K562 (cell line): ENCODE measurements around the gene LCLAT1. TPM values are rescaled to one million over a fixed set of nuclear protein-coding genes. Genes with fewer than 3 reads are reported as not detected.

Experiments
- CBFA2T3 ChIP-seq: fragments of 450-650 bp; IDR thresholded peaks from 2 replicates; pipeline ENCODE4 v1.6.1; 2017
- CBX1 ChIP-seq: sonication (generic); IDR thresholded peaks from 2 replicates; pipeline ENCODE4 v1.6.1; 2016; ENCODE audit warnings: antibody characterized with exemption, low read depth, mild to moderate bottlenecking
- CCAR2 ChIP-seq: fragments of 200-400 bp; formaldehyde crosslinking; IDR thresholded peaks from 2 replicates; pipeline ENCODE4 v1.6.1; 2017; ENCODE audit warnings: mild to moderate bottlenecking, low read depth, low read length
- DACH1 ChIP-seq: fragments of 450-650 bp; IDR thresholded peaks from 2 replicates; pipeline ENCODE4 v1.6.1; 2018; ENCODE audit not compliant: partially characterized antibody
- ELF1 ChIP-seq: fragments of 200-800 bp; sonication (Bioruptor generic); IDR thresholded peaks from 2 replicates; pipeline ENCODE4 v1.6.1; 2016; ENCODE audit warnings: missing genetic modification characterization, missing compliant biosample characterization
- GABPB2 ChIP-seq: fragments of 250-450 bp; sonication (Bioruptor Pico); conservative IDR thresholded peaks from 2 replicates; pipeline ENCODE4 v1.5.1; 2021; ENCODE audit warnings: mild to moderate bottlenecking
- HEY1 ChIP-seq: fragments of 250-450 bp; sonication (Bioruptor Pico); IDR thresholded peaks from 2 replicates; pipeline ENCODE4 v1.5.0; 2020; ENCODE audit warnings: mild to moderate bottlenecking, moderate library complexity, borderline replicate concordance
- HMG20B ChIP-seq: fragments of 250-450 bp; sonication (Bioruptor Pico); IDR thresholded peaks from 2 replicates; pipeline ENCODE4 v1.5.0; 2021; ENCODE audit warnings: mild to moderate bottlenecking
- NBN ChIP-seq: fragments of 450-650 bp; IDR thresholded peaks from 2 replicates; pipeline ENCODE4 v1.6.1; 2016; ENCODE audit warnings: low read depth, mild to moderate bottlenecking
- NELFE ChIP-seq: IDR thresholded peaks from 2 replicates; pipeline ENCODE4 v1.6.1; 2011; ENCODE audit warnings: mild to moderate bottlenecking; ENCODE audit not compliant: insufficient read depth, insufficient read length
- SIRT6 ChIP-seq: IDR thresholded peaks from one replicate; pipeline ENCODE4 v1.6.1; 2012; ENCODE audit warnings: low read depth, mild to moderate bottlenecking, control low read depth, inconsistent platforms, low read length, moderate library complexity
- SMAD3 ChIP-seq: fragments of 450-650 bp; formaldehyde crosslinking; conservative IDR thresholded peaks from 2 replicates; pipeline ENCODE4 v1.4.0; 2020; ENCODE audit warnings: mild to moderate bottlenecking
- SMARCA4 ChIP-seq: fragments of 450-650 bp; IDR thresholded peaks from 2 replicates; pipeline ENCODE4 v1.6.1; 2016
- SMC3 ChIP-seq: conservative IDR thresholded peaks from 2 replicates; pipeline ENCODE4 v1.6.1; 2011; ENCODE audit warnings: low read depth, low read length, improper control_type of control experiment; ENCODE audit not compliant: insufficient read depth
- SNRNP70 ChIP-seq: fragments of 200-400 bp; formaldehyde crosslinking; optimal IDR thresholded peaks from 2 replicates; pipeline ENCODE3; 2017; ENCODE audit warnings: low read depth, low read length
- TBP ChIP-seq: optimal IDR thresholded peaks from 2 replicates; pipeline ENCODE3; 2011; ENCODE audit warnings: low read depth, low read length, improper control_type of control experiment
- TCFL5 ChIP-seq: fragments of 250-450 bp; sonication (Bioruptor Pico); conservative IDR thresholded peaks from 2 replicates; pipeline ENCODE4 v1.6.1; 2021; ENCODE audit warnings: mild to moderate bottlenecking, moderate library complexity, matching md5 sums
- ZC3H11A ChIP-seq: IDR thresholded peaks from 2 replicates; pipeline ENCODE4 v1.6.1; 2012; ENCODE audit warnings: low read depth, low read length, improper control_type of control experiment
- ZEB2 ChIP-seq: fragments of 450-650 bp; IDR thresholded peaks from 2 replicates; pipeline ENCODE4 v1.6.1; 2016
- ZNF165 ChIP-seq: fragments of 250-450 bp; sonication (Bioruptor Pico); IDR thresholded peaks from 2 replicates; pipeline ENCODE4 v1.4.0; 2020; ENCODE audit warnings: borderline replicate concordance
- polyA plus RNA-seq, 8 experiments: library from polyadenylated mRNA; depleted of rRNA in 4 of 8; stranded (reverse) in 5 of 8; unstranded in 3 of 8; fragments of >200 nt; fragmentation: Nextera tagmentation in 2 of 8; fragmentation: Illumina TruSeq in 1 of 8; extraction: Ambion mirVana in 2 of 8; extraction: Trizol in 1 of 8; gene quantifications; 2 replicates each; pipeline versions ENCODE4 v1.2.1 to v1.2.3, GENCODE V29; 2011 to 2014; ENCODE audit warnings: inconsistent platforms in 1 of 8, missing spikeins in 1 of 8
- total RNA-seq, 7 experiments: library from RNA; depleted of rRNA in 6 of 7; stranded (reverse); fragments of >200 nt in 6 of 7; fragmentation: Illumina TruSeq in 2 of 7; extraction: Trizol in 2 of 7; gene quantifications; 2 replicates each; pipeline versions ENCODE4 v1.2.1 to v1.2.3, GENCODE V29; 2011 to 2021; ENCODE audit warnings: low replicate concordance in 1 of 7
- TF ChIP-seq, protein P1 (sequence below): fragments of 450-650 bp; formaldehyde crosslinking; IDR thresholded peaks from 2 replicates; pipeline ENCODE4 v1.4.0; 2022; ENCODE audit warnings: missing genetic modification characterization
- TF ChIP-seq, protein P2 (sequence below), 2 experiments: fragments of 450-650 bp; IDR thresholded peaks; 2 replicates each; pipeline ENCODE4 v1.6.1; 2016; ENCODE audit warnings: mild to moderate bottlenecking in 2 of 2, borderline replicate concordance in 1 of 2, low read depth in 1 of 2, moderate library complexity in 1 of 2

Gene LCLAT1
- total and polyA plus RNA-seq, 9 of the 15 experiments (the other 6 are each of a cell fraction or from before 2014, with no cell fraction given), result 8.9 to 63.3 (median 25.4) TPM

DNA sequence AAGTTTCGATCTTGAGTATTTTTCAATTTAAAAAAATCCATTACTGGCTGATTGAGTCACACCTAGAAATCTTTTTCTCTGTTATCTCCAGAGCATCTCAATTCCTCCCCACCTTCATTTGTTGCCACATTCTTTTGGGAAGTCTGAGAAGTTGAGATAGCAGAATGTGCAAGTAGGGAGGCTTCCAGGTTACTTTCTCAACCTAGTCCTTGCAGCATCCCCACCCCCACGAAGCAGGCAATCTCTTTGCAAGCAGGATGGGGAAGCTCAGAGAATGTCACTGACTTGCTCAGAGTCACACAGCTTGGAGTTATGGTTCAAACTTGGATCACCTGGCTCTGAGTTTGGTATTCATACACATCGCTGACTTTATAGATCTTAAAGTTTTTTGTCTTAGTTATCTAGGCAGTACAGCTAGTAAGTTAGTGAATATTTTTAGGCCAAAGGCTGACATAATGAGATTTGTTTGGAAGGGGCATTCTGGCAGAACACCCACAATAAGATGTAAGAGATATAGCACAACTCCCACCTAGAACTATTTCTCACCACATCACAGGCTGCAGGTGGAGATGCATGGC, 25.9 kb upstream of the LCLAT1 start (continued):
- TF ChIP-seq, protein P1, sequence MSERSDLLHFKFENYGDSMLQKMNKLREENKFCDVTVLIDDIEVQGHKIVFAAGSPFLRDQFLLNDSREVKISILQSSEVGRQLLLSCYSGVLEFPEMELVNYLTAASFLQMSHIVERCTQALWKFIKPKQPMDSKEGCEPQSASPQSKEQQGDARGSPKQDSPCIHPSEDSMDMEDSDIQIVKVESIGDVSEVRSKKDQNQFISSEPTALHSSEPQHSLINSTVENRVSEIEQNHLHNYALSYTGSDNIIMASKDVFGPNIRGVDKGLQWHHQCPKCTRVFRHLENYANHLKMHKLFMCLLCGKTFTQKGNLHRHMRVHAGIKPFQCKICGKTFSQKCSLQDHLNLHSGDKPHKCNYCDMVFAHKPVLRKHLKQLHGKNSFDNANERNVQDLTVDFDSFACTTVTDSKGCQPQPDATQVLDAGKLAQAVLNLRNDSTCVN (CRISPR knock-in tag), result no peak
- TF ChIP-seq, protein P2, sequence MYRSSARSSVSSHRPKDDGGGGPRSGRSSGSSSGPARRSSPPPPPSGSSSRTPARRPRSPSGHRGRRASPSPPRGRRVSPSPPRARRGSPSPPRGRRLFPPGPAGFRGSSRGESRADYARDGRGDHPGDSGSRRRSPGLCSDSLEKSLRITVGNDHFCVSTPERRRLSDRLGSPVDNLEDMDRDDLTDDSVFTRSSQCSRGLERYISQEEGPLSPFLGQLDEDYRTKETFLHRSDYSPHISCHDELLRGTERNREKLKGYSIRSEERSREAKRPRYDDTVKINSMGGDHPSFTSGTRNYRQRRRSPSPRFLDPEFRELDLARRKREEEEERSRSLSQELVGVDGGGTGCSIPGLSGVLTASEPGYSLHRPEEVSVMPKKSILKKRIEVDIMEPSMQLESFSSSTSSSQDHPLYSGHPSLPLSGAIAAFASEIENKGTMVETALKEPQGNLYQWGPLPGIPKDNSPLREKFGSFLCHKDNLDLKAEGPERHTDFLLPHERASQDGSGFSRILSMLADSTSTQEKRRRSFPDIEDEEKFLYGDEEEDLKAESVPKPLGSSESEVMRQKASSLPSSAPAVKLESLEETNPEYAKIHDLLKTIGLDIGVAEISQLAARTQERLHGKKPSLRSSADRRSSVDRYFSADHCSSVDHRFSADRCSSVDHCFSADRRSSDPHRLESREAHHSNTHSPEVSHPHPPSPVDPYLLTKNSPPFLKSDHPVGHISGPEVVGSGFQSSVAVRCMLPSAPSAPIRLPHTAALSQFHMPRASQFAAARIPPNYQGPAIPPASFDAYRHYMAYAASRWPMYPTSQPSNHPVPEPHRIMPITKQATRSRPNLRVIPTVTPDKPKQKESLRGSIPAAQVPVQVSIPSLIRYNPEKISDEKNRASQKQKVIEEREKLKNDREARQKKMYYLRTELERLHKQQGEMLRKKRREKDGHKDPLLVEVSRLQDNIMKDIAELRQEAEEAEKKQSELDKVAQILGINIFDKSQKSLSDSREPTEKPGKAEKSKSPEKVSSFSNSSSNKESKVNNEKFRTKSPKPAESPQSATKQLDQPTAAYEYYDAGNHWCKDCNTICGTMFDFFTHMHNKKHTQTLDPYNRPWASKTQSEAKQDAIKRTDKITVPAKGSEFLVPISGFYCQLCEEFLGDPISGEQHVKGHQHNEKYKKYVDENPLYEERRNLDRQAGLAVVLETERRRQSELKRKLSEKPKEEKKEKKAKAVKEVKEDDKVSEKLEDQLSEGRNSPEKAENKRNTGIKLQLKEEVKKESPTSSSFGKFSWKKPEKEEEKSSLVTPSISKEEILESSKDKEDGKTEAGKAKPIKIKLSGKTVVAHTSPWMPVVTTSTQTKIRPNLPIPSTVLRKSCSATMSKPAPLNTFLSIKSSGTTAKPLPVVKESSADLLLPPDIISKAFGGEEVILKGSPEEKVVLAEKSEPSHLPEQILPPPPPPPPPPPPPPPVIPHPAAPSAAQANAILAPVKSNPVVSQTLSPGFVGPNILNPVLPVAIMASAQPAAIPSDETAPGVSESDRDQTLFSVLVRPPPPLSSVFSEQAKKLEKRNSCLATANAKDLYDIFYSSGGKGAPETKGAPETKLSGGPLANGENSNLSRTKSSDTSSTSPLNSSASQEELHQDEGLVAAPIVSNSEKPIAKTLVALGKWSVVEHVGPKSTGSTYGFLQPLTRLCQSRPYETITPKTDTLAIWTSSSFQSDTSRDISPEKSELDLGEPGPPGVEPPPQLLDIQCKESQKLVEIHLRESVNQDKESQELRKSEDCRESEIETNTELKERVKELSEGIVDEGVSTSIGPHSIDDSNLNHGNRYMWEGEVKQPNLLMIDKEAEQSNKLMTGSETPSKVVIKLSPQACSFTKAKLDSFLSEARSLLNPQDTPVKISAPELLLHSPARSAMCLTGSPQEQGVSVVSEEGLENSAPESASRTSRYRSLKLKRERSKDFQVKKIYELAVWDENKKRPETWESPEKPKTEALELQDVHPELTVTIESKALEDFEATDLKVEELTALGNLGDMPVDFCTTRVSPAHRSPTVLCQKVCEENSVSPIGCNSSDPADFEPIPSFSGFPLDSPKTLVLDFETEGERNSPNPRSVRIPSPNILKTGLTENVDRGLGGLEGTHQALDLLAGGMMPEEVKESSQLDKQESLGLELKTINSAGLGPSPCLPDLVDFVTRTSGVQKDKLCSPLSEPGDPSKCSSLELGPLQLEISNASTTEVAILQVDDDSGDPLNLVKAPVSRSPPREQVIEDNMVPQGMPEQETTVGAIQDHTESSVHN (IDR thresholded peaks at IDR 0.05; ENCODE audit: borderline replicate concordance in 1 of 2, low read depth in 1 of 2), result 0 out of 4 replicates have a peak, but pooled peaks of 1 of the 2 experiments have one; percentile 14
- TF ChIP-seq CBX1, result 0 out of 2 replicates have a peak, but pooled peaks have one; percentile 29
- peak; percentile 51; the same call in 1 of the 2 replicates for TF ChIP-seq SMARCA4
- no peak for TF ChIP-seq NELFE
- TF ChIP-seq HEY1 (CRISPR knock-in tag), result no peak
- no peak for TF ChIP-seq CCAR2
- TF ChIP-seq TCFL5 (CRISPR knock-in tag), result no peak
- no peak for TF ChIP-seq ZC3H11A
- TF ChIP-seq SMAD3 (CRISPR knock-in tag), result no peak
- TF ChIP-seq ELF1 (tag), result no peak
- TF ChIP-seq TBP, result no peak
- TF ChIP-seq HMG20B, result no peak
- TF ChIP-seq SNRNP70, result no peak
- no peak for TF ChIP-seq ZNF165 (CRISPR knock-in tag)
- no peak for TF ChIP-seq SIRT6
- peak; percentile 58; the same call in 1 of the 2 replicates for TF ChIP-seq NBN
- TF ChIP-seq ZEB2, result peak; percentile 93
- peak; percentile 75 for TF ChIP-seq CBFA2T3
- TF ChIP-seq DACH1, result no peak
- TF ChIP-seq SMC3, result no peak
- TF ChIP-seq GABPB2 (CRISPR knock-in tag), result no peak
